ENCODE results near the gene WDR17.
"Not testable (repeated sequence)": the region's sequence is repeated elsewhere in the genome, so short reads cannot be mapped to it uniquely, and the experiment has no call there.

The WDR17 gene

DNA sequence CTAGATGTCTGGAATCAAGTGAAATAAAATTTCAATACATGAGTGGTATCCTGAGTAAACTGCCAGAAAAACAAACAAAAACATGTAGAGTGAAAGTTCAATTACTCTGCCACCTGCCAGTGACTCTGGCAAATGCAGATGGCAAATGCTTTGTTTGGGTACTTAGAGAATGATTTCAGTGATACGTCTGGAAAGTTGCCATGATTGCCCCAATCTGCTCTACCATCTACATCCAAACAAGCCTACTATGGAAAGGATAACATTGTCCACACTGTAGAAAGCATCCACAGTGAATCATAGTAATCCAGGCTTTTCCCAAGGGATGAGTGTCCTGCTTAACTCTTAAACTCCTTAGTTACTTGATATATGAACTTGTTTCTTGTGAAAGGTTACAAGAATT lies 126.3 kb downstream of the WDR17 start:
- DNase-seq (ENCODE audit: low read depth), result no peak

DNA sequence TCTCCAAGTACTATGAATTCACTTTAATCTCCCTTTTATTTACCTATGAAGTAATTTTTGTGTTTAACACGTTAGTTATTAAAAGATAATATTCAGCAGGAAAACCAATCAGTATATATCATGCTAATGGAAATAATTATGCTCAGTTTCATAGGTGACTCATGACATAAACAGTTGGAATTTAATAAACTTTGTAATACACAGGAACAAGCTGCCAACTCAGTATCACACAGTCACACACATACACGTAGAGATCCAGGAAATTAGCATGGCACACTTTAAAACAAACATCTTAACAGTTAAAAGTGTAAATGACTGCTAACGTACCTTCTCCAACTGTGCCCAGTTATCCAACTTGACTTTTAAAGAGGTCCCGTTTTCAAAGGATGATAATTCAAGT lies 127.5 kb downstream of the WDR17 start:
- DNase-seq (ENCODE audit: low read depth), result no peak

DNA sequence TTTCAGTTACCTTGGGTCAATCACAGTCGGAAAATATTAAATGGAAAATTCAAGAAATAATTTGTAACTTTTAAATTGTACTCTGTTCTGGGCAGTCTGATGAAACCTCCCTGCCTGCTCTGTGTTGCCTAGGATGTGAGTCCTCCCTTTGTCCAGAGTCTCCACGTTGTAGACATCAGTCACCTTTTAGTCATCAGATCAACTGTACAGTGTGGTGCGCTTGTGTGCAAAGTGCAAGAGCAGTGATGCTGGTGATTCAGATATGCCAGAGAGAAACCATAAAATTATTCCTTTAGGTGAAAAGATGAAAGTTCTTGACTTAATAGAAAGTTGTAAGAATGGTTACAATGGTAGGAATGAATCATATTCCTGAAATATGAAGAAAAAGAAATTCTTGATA lies 128.3 kb downstream of the WDR17 start:
- peak; percentile 69 for DNase-seq (ENCODE audit: low read depth)

DNA sequence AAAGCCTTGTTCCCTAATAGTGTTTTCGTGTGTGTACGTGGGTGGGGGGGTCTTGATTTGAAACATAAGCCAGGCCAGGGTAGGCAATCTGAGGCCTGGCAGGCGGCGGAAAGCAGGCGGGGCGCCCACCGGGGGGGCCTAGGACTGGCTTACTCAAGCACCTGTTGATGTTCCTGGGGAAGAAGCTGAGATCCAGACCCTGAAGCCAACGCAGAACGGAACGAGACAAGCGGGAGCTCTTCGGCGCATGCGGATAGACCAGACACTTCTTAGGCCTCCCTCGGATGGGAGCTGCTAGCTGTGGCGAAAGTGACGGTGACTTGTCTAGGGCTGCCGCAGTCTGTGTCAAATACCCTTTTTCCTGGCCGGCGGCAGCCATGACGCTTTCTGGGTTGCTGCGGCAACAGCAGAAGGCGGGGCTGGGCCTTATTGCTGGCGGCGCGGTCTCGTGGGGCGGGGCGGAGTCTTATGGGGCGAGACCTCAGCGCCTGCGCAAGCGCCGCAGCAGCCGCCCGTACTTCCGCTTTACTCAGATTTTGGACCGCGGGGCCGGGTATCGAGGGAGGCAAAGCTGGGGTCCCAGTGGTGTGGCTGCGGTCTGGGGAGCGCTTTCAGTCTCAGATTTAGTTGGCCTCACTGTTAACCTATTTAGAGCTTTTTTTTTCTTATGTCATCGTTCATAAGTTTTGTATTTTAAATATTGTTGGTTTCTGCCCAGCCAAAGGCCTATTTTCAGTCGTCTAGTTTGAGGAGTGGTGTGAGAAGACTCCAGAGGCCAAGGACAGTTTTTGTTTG lies 129.7 kb downstream of the WDR17 start, which contains the start of gene SPATA4:
SPATA4 (minus strand) TSS at position 402 of the 795 bp plus-strand sequence; CDS start at position 379, 23 bp downstream.
- peak; percentile 51 for DNase-seq (ENCODE audit: low read depth)

DNA sequence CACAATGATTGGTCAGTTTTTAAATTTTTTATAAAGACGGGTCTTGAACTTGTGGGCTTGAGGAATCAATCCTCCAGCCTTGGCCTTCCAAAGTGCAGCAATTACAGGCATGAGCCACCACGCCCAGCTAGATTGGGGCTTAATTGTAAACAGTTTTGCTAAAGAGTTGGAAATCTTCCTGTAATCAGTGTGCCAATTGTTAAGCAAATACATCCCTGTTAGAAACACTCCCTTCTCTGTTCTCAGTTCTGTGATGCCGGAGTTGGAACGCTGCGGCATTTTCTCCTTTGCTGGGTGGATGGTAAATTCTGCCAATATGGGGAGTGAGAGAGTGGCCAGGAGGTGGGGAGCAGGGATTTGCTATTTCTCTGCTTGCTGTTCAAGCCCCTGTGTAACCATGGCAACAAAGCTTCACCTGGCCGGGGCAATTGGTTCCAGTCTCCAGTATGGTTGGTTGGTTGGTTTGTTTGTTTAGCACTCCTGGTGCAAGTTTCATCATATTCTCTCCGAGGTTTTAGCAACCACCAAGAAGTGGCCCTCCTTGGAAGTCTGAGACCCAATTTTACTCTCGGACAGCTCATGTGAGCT lies 132.8 kb downstream of the WDR17 start:
- no peak for DNase-seq (ENCODE audit: low read depth)

DNA sequence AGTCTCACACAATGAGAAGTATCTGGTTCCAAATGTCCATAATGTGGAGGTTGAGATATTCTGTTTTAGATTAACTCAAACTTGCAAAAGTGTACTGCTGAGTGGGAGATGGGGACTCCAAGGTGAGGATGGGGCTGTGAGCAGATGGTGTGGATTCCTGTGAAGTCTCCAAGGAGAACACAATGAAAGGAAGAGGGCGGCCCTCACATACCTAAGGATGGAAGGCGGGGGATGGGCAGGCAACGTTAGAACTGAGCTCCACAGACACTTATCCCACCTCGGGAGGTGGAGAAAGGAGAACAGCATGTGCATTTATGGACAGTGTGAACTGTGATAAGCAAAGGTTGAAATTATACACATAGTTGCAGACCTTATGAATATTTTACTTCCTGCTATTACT lies 139.7 kb downstream of the WDR17 start:
- DNase-seq (ENCODE audit: low read depth), result no peak

DNA sequence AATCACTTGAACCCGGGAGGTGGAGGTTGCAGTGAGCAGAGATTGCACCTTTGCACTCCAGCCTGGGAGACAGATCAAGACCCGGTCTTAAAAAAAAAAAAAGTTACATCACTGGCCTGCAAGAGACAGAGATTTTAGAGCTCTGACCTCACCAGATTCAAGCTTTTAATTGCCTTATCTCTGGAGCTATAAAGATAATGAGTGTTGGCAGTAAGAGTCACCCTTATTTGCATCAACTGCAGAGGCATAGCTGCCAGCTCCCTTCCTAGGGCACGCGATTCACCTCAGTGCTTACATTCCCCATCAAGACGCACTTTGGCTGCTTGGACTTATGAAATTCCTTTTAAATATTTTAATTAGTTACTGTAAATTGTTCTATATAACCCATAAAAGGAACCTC lies 142.2 kb downstream of the WDR17 start:
- DNase-seq (ENCODE audit: low read depth), result no peak

DNA sequence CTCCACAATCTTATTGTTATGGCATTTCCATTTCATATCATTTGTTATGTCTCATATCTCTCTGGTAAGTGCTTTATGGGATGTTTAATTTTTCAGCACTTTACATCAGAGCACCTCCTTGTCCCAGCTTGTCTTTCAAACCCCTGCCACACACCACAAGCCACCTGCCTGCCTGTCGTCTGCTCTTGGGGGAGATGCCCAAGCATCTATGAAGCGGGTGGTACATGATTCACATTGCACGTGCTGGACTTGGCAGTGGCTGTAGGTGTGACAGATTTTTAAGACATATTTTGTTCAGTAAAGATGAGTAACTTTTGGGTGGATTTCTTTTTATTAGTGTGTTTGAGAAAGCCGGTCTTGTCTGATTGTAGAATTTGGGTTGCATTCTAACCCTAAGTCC lies 143.9 kb downstream of the WDR17 start:
- DNase-seq (ENCODE audit: low read depth), result no peak

DNA sequence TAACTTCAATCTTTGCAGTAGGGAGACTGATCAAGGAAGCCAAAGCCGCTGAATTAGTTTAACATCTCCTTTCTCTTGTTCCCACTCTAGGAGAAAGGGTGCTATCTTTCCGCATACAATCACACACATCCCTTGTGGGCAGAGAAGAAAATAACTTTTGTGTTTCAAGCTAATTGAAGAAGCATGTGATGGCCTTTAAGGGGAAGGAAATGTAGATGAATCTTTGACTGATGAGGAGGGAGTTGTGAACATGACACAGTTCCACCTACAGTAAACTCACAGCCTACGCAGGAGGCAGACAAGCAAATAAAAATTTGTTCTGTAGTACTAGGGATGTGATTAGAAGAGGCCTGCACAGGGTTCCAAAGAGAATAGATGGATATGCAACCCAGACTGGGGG lies 144.5 kb downstream of the WDR17 start:
- DNase-seq (ENCODE audit: low read depth), result no peak

DNA sequence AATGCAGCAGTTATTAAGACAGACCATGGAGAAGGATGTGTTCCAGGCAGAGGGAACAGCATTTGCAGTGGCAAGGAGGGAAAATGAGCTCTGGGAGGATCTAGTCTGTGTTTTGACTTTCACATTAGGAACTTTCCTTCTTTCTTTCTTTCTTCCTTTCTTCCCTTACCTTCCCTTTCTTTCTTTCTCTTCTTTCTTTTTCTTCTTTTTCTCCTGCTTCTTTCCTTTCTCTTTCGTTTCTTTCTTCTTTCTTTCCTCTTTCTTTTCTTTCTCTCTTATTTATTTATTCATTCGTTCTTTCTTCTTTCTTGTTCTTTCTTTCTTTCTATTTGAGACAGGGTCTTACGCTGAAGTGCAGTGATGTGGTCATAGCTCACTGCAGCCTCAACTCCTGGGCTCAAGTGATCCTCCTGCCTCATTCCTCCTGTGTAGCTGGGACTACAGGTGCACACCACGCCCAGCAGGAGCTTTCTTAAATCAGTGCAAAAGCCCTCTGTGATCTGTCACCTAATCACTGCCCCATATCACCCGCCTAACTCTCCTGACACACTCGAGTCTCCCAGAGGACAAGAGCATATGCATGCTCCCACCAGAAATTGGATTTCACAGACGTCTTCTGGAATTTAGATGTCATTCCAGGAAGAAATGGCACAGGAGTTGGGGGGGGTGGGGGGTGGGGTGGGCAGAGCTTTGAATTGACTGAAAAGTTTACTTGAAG lies 145.1 kb downstream of the WDR17 start:
- no peak for DNase-seq (ENCODE audit: low read depth)

DNA sequence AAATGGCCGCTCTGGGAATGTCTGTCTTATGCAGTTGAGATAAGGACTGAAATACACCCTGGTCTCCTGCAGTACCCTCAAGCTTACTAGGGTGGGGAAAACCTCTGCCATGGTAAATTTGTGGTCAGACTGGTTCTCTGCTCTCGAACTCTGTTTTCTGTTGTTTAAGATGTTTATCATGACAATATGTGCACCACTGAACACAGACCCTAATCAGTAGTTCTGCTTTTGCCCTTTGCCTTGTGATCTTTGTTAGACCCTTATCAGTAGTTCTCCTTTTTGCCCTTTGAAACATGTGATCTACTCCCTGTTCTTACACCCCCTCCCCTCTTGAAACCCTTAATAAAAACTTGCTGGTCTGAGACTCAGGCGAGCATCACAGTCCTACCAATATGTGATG lies 146.7 kb downstream of the WDR17 start:
- DNase-seq (ENCODE audit: low read depth), result not testable (repeated sequence)

DNA sequence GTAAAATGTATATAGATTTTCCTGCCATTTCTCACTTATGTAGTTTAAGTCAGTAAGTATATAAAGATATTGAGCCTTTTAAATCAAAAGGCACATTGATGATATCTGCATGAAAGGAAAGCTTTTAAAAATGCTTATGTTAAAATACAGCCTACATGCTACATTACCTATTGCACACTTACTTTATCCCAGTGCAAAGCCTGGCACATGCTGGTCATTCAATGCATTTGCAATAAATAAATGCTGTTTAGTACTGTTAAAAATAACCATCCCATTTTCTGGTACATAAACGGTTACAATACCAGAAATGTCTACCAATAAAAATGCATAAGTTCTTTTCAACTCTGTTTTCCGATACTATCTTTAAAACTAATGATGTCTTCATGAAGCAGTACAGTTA lies 151.9 kb downstream of the WDR17 start:
- DNase-seq (ENCODE audit: low read depth), result no peak

DNA sequence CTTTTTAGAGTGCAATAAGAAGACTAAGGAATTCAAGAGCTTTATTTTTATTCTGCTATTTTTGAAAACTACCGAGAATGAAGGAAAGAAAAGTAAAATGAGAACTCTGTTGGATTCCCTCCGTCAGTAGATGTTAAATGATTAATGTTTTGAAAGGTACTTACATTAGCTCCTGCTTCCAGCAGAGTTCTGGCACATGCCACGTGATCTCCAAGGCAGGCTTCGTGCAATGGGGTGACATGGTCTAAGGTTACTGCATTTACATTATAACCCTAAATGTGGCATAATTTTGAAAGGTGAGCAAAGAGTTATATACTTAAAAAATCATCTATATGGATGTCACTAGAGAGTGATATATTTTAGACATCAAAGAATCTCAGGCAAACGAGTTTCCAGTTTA lies 156.5 kb downstream of the WDR17 start:
- DNase-seq (ENCODE audit: low read depth), result no peak

DNA sequence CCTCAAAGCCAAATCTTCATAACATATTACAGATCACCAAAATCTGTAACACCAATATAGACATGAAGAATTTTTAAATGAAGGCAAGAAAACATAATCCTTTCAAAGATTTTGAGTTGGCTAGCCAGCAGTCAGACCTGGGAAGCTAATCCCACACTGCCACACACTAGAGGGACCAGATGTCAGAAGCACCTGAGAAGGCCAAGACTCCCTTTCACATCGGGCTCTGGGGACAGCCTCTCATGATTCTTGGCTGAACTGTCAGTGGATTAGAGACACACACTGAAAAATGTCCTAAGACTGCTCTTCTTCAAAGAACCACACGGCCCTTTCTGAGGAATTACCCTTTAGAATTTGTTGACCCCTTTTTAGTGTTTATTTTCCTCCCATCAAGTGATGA lies 157.9 kb downstream of the WDR17 start:
- no peak for DNase-seq (ENCODE audit: low read depth)

DNA sequence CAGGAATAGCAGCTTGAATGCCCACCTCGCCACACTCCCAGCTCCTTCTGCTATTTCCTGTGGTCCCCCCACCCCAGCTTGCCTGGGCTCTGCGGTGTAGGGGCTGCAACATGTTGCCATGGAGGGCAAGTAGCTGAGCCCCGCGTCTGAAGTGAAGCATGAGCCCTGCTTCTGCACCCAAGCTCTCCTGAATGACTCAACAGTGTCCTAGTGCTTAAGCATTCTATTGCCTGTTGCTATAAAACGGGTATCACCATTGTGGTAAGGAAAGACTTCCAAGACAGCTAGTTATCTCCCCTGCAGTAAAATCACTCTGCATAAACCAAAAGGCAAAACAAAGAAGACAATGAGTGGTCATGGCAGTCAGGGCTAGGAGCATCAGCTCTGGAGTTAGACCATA lies 161.1 kb downstream of the WDR17 start:
- DNase-seq (ENCODE audit: low read depth), result no peak

DNA sequence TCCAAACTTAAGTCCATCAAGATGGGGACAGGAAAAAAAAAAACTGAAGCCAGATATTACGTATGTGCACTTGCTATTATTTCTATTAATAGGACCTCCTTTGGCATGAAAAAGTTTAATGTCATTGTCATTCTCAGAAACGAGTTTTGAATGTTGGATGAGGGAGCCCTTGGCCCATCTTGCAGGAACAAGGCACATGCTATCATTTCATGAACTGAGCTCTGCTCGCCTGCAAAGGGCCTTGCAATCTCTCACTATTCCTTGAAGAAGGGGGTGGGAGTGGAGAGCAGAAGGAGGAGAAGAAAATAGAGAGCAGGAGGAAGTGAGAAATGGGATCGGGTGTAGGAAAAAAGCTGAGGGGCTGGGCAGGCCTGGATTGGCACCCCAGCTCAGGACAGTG lies 164.0 kb downstream of the WDR17 start:
- DNase-seq (ENCODE audit: low read depth), result no peak

Measured in HS-5 (cell line).